Endothelial cell of umbilical vein (primary cell): ENCODE results near the gene KIAA1217. TPM values are rescaled to one million over a fixed set of nuclear protein-coding genes. Genes with fewer than 3 reads are reported as not detected.

Experiments
- BruUV-seq: library from RNA; stranded (reverse); fragments of 400-500 nt; replicated peaks from 2 replicates; lab custom pipeline; 2021; lab: Mats Ljungman, UMichigan
- CTCF ChIA-PET: fragments of 300-600, 350-600 bp; sonication (Branson Sonifier 250); formaldehyde crosslinking; loops from one replicate; lab custom pipeline; 2021; ENCODE audit warnings: antibody characterized with exemption, inconsistent platforms; lab: Charles Lee
- POLR2A ChIA-PET: fragments of 300-600, 350-600 bp; sonication (Branson Sonifier 250); formaldehyde crosslinking; loops from one replicate; lab custom pipeline; 2021; ENCODE audit warnings: antibody characterized with exemption, inconsistent platforms; lab: Charles Lee
- DNase-seq: peaks from one replicate; pipeline ENCODE4 v3.0.0-alpha.2; 2011; ENCODE audit warnings: low read depth, low spot score
- FAIRE-seq: peaks from 2 replicates; lab custom pipeline; 2011; peaks lifted over from hg19 to GRCh38; lab: Jason Lieb, UNC
- H2AFZ ChIP-seq: 2 replicates; pipeline ENCODE4 v1.6.0; 2012; ENCODE audit warnings: low read depth, low read length, control low read depth, inconsistent platforms
- H3K27ac ChIP-seq: 2 replicates; pipeline ENCODE4 v1.5.1; 2011; ENCODE audit warnings: low read depth, mild to moderate bottlenecking, control low read depth, low read length, moderate library complexity; ENCODE audit not compliant: insufficient read depth
- H3K27me3 ChIP-seq, 2 experiments: 2 replicates each; pipeline versions ENCODE4 v1.6.0 to v1.6.1; 2011; ENCODE audit warnings: low read length in 2 of 2, mixed read lengths in 1 of 2; ENCODE audit not compliant: control insufficient read depth in 2 of 2, insufficient read depth in 2 of 2
- H3K36me3 ChIP-seq, 2 experiments: 2 replicates in 1 of 2; 3 replicates in 1 of 2; pipeline ENCODE4 v1.5.1; 2011; ENCODE audit warnings: low read length in 2 of 2, mild to moderate bottlenecking in 1 of 2, moderate library complexity in 1 of 2; ENCODE audit not compliant: control insufficient read depth in 2 of 2, insufficient read depth in 2 of 2; ENCODE audit errors: extremely low read depth in 1 of 2
- H3K4me1 ChIP-seq: 3 replicates; pipeline ENCODE4 v1.5.1; 2011; ENCODE audit warnings: mild to moderate bottlenecking, low read length; ENCODE audit not compliant: control insufficient read depth, insufficient read depth; ENCODE audit errors: extremely low read depth
- H3K4me2 ChIP-seq: 2 replicates; pipeline ENCODE4 v1.6.1; 2011; ENCODE audit warnings: low read length, control low read depth, mixed read lengths; ENCODE audit not compliant: insufficient read depth
- H3K4me3 ChIP-seq, 3 experiments: fragments of 200-600 bp in 1 of 3; sonication (generic), shearing (Covaris generic) in 1 of 3; replicated peaks in 1 of 3; 2 replicates each; pipeline ENCODE4 v1.5.1; 2011 to 2016; ENCODE audit warnings: control low read depth in 3 of 3, low read length in 3 of 3, mild to moderate bottlenecking in 2 of 3, inconsistent platforms in 1 of 3, low read depth in 1 of 3, moderate library complexity in 1 of 3; ENCODE audit not compliant: insufficient read depth in 1 of 3
- H3K79me2 ChIP-seq: 2 replicates; pipeline ENCODE4 v1.6.0; 2012; ENCODE audit warnings: low read length, inconsistent platforms; ENCODE audit not compliant: control insufficient read depth, insufficient read depth
- H3K9ac ChIP-seq: replicated peaks from 2 replicates; pipeline ENCODE3; 2011; ENCODE audit warnings: low read length, control low read depth; ENCODE audit not compliant: insufficient read depth; ENCODE audit errors: extremely low read depth
- H3K9me1 ChIP-seq: replicated peaks from 3 replicates; pipeline ENCODE4 v1.6.0; 2011; ENCODE audit warnings: mild to moderate bottlenecking, low read length; ENCODE audit not compliant: control insufficient read depth, insufficient read depth; ENCODE audit errors: extremely low read depth
- H3K9me3 ChIP-seq: replicated peaks from 2 replicates; pipeline ENCODE4 v1.5.1; 2012; ENCODE audit warnings: low read length, inconsistent platforms; ENCODE audit not compliant: control insufficient read depth, insufficient read depth
- H4K20me1 ChIP-seq: replicated peaks from 2 replicates; pipeline ENCODE3; 2011; ENCODE audit warnings: mild to moderate bottlenecking, low read length; ENCODE audit not compliant: control insufficient read depth, insufficient read depth; ENCODE audit errors: extremely low read depth
- CTCF ChIP-seq, 2 donors: IDR thresholded peaks; 1 replicate in 1 of 2; 2 replicates in 1 of 2; pipeline ENCODE4 v1.5.1; 2011; ENCODE audit warnings: low read length in 2 of 2, mild to moderate bottlenecking in 2 of 2, moderate library complexity in 2 of 2, control low read depth in 1 of 2, inconsistent platforms in 1 of 2, low read depth in 1 of 2; ENCODE audit not compliant: insufficient read depth in 1 of 2; ENCODE audit errors: extremely low read depth in 1 of 2
- EZH2 ChIP-seq: IDR thresholded peaks from 2 replicates; pipeline ENCODE4 v1.6.1; 2012; ENCODE audit warnings: borderline replicate concordance, low read depth, mild to moderate bottlenecking, moderate library complexity, low read length, inconsistent platforms; ENCODE audit not compliant: severe bottlenecking
- FOS ChIP-seq: IDR thresholded peaks from 2 replicates; pipeline ENCODE4 v1.6.1; 2011; ENCODE audit warnings: mild to moderate bottlenecking, low read length, moderate library complexity, borderline replicate concordance; ENCODE audit not compliant: insufficient read depth
- GATA2 ChIP-seq: IDR thresholded peaks from 2 replicates; pipeline ENCODE4 v1.7.0; 2011; ENCODE audit warnings: low read depth, mild to moderate bottlenecking, moderate library complexity, mixed read lengths, low read length; ENCODE audit not compliant: insufficient read length, insufficient read depth
- JUN ChIP-seq: IDR thresholded peaks from 2 replicates; pipeline ENCODE4 v1.6.1; 2011; ENCODE audit warnings: borderline replicate concordance, low read depth; ENCODE audit not compliant: insufficient read length, insufficient read depth
- MAX ChIP-seq: IDR thresholded peaks from 2 replicates; pipeline ENCODE4 v1.6.1; 2011; ENCODE audit not compliant: insufficient read depth, insufficient read length
- MYC ChIP-seq: IDR thresholded peaks from one replicate; pipeline ENCODE4 v1.6.1; 2011; ENCODE audit warnings: mild to moderate bottlenecking, low read depth, low read length
- POLR2A ChIP-seq: IDR thresholded peaks from 2 replicates; pipeline ENCODE4 v1.6.1; 2012; ENCODE audit warnings: low read depth, mild to moderate bottlenecking, control low read depth, low read length
- POLR2AphosphoS5 ChIP-seq: IDR thresholded peaks from 2 replicates; pipeline ENCODE4 v1.6.1; 2012; ENCODE audit warnings: low read depth, mild to moderate bottlenecking, control low read depth, low read length, moderate library complexity; ENCODE audit not compliant: insufficient read depth
- dilution Hi-C: fragments of 300-500 bp; cut with MboI; formaldehyde crosslinking; loops from one replicate; pipeline ENCODE4 v1.15.0; 2019; ENCODE audit warnings: low sequenced_read_pairs; ENCODE audit not compliant: extremely low pct_ligation_motif_present
- intact Hi-C: fragments of 100-400 bp; cut with micrococcal nuclease; formaldehyde crosslinking; loops from one replicate; pipeline ENCODE4 v1.10.0; 2022
- polyA plus RNA-seq, 4 experiments: library from polyadenylated mRNA; depleted of rRNA in 3 of 4; stranded (reverse) in 3 of 4; unstranded in 1 of 4; fragments of >200 nt; gene quantifications; 2 replicates each; pipeline versions ENCODE4 v1.2.1 to v1.2.3, GENCODE V29; 2011 to 2012; ENCODE audit warnings: missing spikeins in 1 of 4
- total RNA-seq: library from RNA; stranded (reverse); gene quantifications from 2 replicates; pipeline ENCODE4 v1.2.3, GENCODE V29; 2021

Gene KIAA1217
- total and polyA plus RNA-seq, 2 donors (not counting 3 experiments of a cell fraction or from before 2014, with no cell fraction given): 0.83 to 10.3 TPM

GRCh38 chr10:24378126-24378920 lies 169.4 kb downstream of the KIAA1217 start:
- Histone ChIP-seq H4K20me1 (no peaks in the 10 kb centered on the region), H3K4me3 (no peak overlapping the region), H3K79me2 (no peaks in the 10 kb centered on the region), H3K27me3 (no peaks in the 10 kb centered on the region), H3K9me1 (no peaks in the 10 kb centered on the region), H2AFZ (no peak overlapping the region), H3K36me3 (no peaks in the 10 kb centered on the region), H3K9me3 (no peaks in the 10 kb centered on the region), H3K4me2 (no peak overlapping the region), H3K27ac (no peak overlapping the region), H3K9ac (no peak overlapping the region), H3K4me1 (no peaks in the 10 kb centered on the region)
- dilution Hi-C loops (no loop called here), intact Hi-C loops (no loop called here)
- TF ChIP-seq JUN (no peak), CTCF (IDR thresholded peaks at IDR 0.05; ENCODE audit: extremely low read depth in 1 of 2, insufficient read depth in 1 of 2, low read depth in 1 of 2, low read length in 2 of 2) (no peak), MAX (no peak), EZH2 (no peak), GATA2 (no peak), POLR2AphosphoS5 (no peak), POLR2A (no peak), MYC (no peak), FOS (no peak)
- FAIRE-seq (no peak), DNase-seq (no peak)
- CTCF ChIA-PET: interaction anchor here (1.0 kb wide), 1 partner anchor 1063 kb away, joined by 3 read pairs; no protein-coding TSS in a partner anchor
- POLR2A ChIA-PET: interaction anchor here (0.6 kb wide), 1 partner anchor 344 kb away, joined by 3 read pairs; no protein-coding TSS in a partner anchor
- no TSS peak for BruUV-seq
